SK-N-SH (cell line): ENCODE results near the gene INPPL1. TPM values are rescaled to one million over a fixed set of nuclear protein-coding genes. Genes with fewer than 3 reads are reported as not detected.

Source experiments
- CTCF ChIA-PET: fragments of 300-600, 350-600 bp; formaldehyde crosslinking; extraction: SDS; loops from one replicate; lab custom pipeline; 2021; lab: Yijun Ruan, JAX
- POLR2A ChIA-PET: fragments of 350-600 bp; sonication (Branson Sonifier 250); formaldehyde crosslinking; extraction: SDS; loops from one replicate; lab custom pipeline; 2020; ENCODE audit warnings: antibody characterized with exemption, inconsistent platforms; lab: Yijun Ruan, JAX
- DNase-seq: peaks from one replicate; pipeline ENCODE4 v3.0.0; 2012
- H2AFZ ChIP-seq: fragments of 200-600 bp; sonication (generic); 2 replicates; pipeline ENCODE4 v1.8.1; 2016; ENCODE audit warnings: antibody characterized with exemption, mild to moderate bottlenecking, low read depth
- H3F3A ChIP-seq: fragments of 200-600 bp; sonication (generic); replicated peaks from 2 replicates; pipeline ENCODE3; 2016; ENCODE audit warnings: antibody characterized with exemption, mild to moderate bottlenecking; ENCODE audit not compliant: insufficient read depth
- H3K27ac ChIP-seq, 2 experiments: fragments of 200-500 bp in 1 of 2; fragments of 200-600 bp in 1 of 2; sonication (Bioruptor generic) in 1 of 2; sonication (generic), shearing (Covaris generic) in 1 of 2; 2 replicates each; pipeline versions ENCODE4 v1.5.1 to v1.6.1; 2014 to 2016; ENCODE audit warnings: low read depth in 2 of 2, inconsistent platforms in 1 of 2, low read length in 1 of 2, mild to moderate bottlenecking in 1 of 2, mixed read lengths in 1 of 2
- H3K27me3 ChIP-seq: fragments of 200-600 bp; sonication (generic), shearing (Covaris generic); 2 replicates; pipeline ENCODE4 v1.6.1; 2016; ENCODE audit warnings: mixed run types; ENCODE audit not compliant: insufficient read depth
- H3K36me3 ChIP-seq, 2 experiments: fragments of 200-500 bp in 1 of 2; fragments of 200-600 bp in 1 of 2; sonication (Bioruptor generic) in 1 of 2; sonication (generic) in 1 of 2; replicated peaks in 1 of 2; 2 replicates each; pipeline versions ENCODE3 to v1.5.1; 2014 to 2016; ENCODE audit warnings: low read length in 1 of 2, mild to moderate bottlenecking in 1 of 2; ENCODE audit not compliant: insufficient read depth in 2 of 2, control insufficient read depth in 1 of 2
- H3K4me1 ChIP-seq, 2 experiments: fragments of 200-500 bp in 1 of 2; fragments of 200-600 bp in 1 of 2; sonication (Bioruptor generic) in 1 of 2; sonication (generic), shearing (Covaris generic) in 1 of 2; 2 replicates each; pipeline versions ENCODE4 v1.5.1 to v1.6.1; 2014 to 2016; ENCODE audit warnings: low read depth in 1 of 2, low read length in 1 of 2, mixed run types in 1 of 2; ENCODE audit not compliant: insufficient read depth in 2 of 2, control insufficient read depth in 1 of 2
- H3K4me2 ChIP-seq: fragments of 200-600 bp; sonication (generic), shearing (Covaris generic); 2 replicates; pipeline ENCODE4 v1.6.1; 2017; ENCODE audit warnings: mixed run types
- H3K4me3 ChIP-seq, 2 experiments: fragments of 200-500 bp in 1 of 2; fragments of 200-600 bp in 1 of 2; sonication (Bioruptor generic) in 1 of 2; sonication (generic), shearing (Covaris generic) in 1 of 2; 2 replicates each; pipeline versions ENCODE4 v1.5.1 to v1.8.1; 2014 to 2016; ENCODE audit warnings: low read depth in 2 of 2, inconsistent platforms in 1 of 2, low read length in 1 of 2, mild to moderate bottlenecking in 1 of 2, mixed read lengths in 1 of 2, moderate library complexity in 1 of 2
- H3K79me2 ChIP-seq: fragments of 200-600 bp; sonication (generic); 2 replicates; pipeline ENCODE4 v1.8.1; 2017; ENCODE audit warnings: mild to moderate bottlenecking; ENCODE audit not compliant: insufficient read depth
- H3K9ac ChIP-seq: fragments of 200-600 bp; sonication (generic); 2 replicates; pipeline ENCODE4 v1.6.1; 2017; ENCODE audit warnings: mixed run types
- H3K9me2 ChIP-seq: fragments of 200-600 bp; sonication (generic); 2 replicates; pipeline ENCODE4 v1.6.1; 2017; ENCODE audit warnings: mixed run types
- H3K9me3 ChIP-seq: fragments of 200-600 bp; sonication (generic); 2 replicates; pipeline ENCODE4 v1.6.1; 2017; ENCODE audit warnings: mixed run types, mild to moderate bottlenecking, moderate library complexity
- H4K20me1 ChIP-seq: fragments of 200-600 bp; sonication (generic); 2 replicates; pipeline ENCODE4 v1.6.1; 2017; ENCODE audit warnings: mild to moderate bottlenecking, mixed run types; ENCODE audit not compliant: insufficient read depth
- CTCF ChIP-seq: fragments of 200-600 bp; sonication (generic); IDR thresholded peaks from 2 replicates; pipeline ENCODE4 v1.6.1; 2017; ENCODE audit warnings: antibody characterized with exemption, mild to moderate bottlenecking, moderate library complexity
- EP300 ChIP-seq, 2 experiments: IDR thresholded peaks; 2 replicates each; pipeline versions ENCODE4 v1.4.0 to v1.6.1; 2012; ENCODE audit warnings: borderline replicate concordance in 1 of 2, low read depth in 1 of 2, low read length in 1 of 2
- EZH2phosphoT487 ChIP-seq: fragments of 200-600 bp; sonication (generic); IDR thresholded peaks from 2 replicates; pipeline ENCODE4 v1.6.1; 2017; ENCODE audit warnings: low read depth, mixed run types, mild to moderate bottlenecking, antibody characterized with exemption, moderate library complexity, borderline replicate concordance
- GABPA ChIP-seq: IDR thresholded peaks from 2 replicates; pipeline ENCODE4 v1.4.0; 2012; ENCODE audit warnings: low read depth, mild to moderate bottlenecking
- IRF3 ChIP-seq: fragments of 150-350 bp; IDR thresholded peaks from 2 replicates; pipeline ENCODE4 v1.6.1; 2016; ENCODE audit warnings: mild to moderate bottlenecking, low read depth, low read length
- MAX ChIP-seq: IDR thresholded peaks from 2 replicates; pipeline ENCODE4 v1.4.0; 2012; ENCODE audit warnings: low read depth
- NFIC ChIP-seq: IDR thresholded peaks from 2 replicates; pipeline ENCODE4 v1.4.0; 2012; ENCODE audit warnings: borderline replicate concordance
- POLR2AphosphoS5 ChIP-seq: IDR thresholded peaks from 2 replicates; pipeline ENCODE4 v1.6.1; 2012; ENCODE audit warnings: low read depth, low read length
- TAF1 ChIP-seq: IDR thresholded peaks from 2 replicates; pipeline ENCODE4 v1.6.1; 2012; ENCODE audit warnings: low read depth, mild to moderate bottlenecking, low read length, moderate library complexity, borderline replicate concordance
- TCF12 ChIP-seq: IDR thresholded peaks from 2 replicates; pipeline ENCODE4 v1.4.0; 2012
- TEAD4 ChIP-seq: IDR thresholded peaks from 2 replicates; pipeline ENCODE4 v1.4.0; 2012; ENCODE audit warnings: mild to moderate bottlenecking, borderline replicate concordance; ENCODE audit not compliant: insufficient read depth
- YY1 ChIP-seq: IDR thresholded peaks from 2 replicates; pipeline ENCODE4 v1.4.0; 2012; ENCODE audit warnings: low read depth, mild to moderate bottlenecking
- WGBS: methylation state at CpG from one replicate; pipeline ENCODE4 v1.1.6; 2017; ENCODE audit warnings: low lambda C conversion rate; 5-methylcytosine and 5-hydroxymethylcytosine counted together
- polyA plus RNA-seq, 3 experiments: library from polyadenylated mRNA; depleted of rRNA; stranded (reverse); fragments of >200 nt; gene quantifications; 2 replicates each; pipeline ENCODE4 v1.2.3, GENCODE V29; 2012
- TF ChIP-seq, protein P1 (sequence below): IDR thresholded peaks from 2 replicates; pipeline ENCODE4; 2012

Gene INPPL1
- polyA plus RNA-seq, 1 of the 3 experiments (the other 2 are of a cell fraction) = 123 TPM

- ChIA-PET CTCF (interaction anchor here (0.9 kb wide), 1 partner anchor 46 kb away, joined by 3 read pairs; no protein-coding TSS in a partner anchor), POLR2A (no interaction called here)
- Histone ChIP-seq H3K9me2 (no peaks in the 10 kb centered on the region), H3K4me1 (peaks cover 0 to 9% of the 10 kb centered on the region in 2 experiments; a peak in 1 of 4 replicates), H2AFZ (no peak overlapping the region), H3K9me3 (peaks cover 3% of the 10 kb centered on the region; the same call in 1 of the 2 replicates), H4K20me1 (no peaks in the 10 kb centered on the region), H3F3A (peaks cover 11% of the 10 kb centered on the region), H3K36me3 (no peaks in the 10 kb centered on the region), H3K27ac (no peak overlapping the region), H3K4me2 (no peak overlapping the region), H3K27me3 (no peaks in the 10 kb centered on the region), H3K79me2 (no peaks in the 10 kb centered on the region), H3K9ac (no peak overlapping the region), H3K4me3 (no peak overlapping the region)
- DNase-seq = no peak
- TF ChIP-seq MAX = no peak
- TF ChIP-seq, protein P1, sequence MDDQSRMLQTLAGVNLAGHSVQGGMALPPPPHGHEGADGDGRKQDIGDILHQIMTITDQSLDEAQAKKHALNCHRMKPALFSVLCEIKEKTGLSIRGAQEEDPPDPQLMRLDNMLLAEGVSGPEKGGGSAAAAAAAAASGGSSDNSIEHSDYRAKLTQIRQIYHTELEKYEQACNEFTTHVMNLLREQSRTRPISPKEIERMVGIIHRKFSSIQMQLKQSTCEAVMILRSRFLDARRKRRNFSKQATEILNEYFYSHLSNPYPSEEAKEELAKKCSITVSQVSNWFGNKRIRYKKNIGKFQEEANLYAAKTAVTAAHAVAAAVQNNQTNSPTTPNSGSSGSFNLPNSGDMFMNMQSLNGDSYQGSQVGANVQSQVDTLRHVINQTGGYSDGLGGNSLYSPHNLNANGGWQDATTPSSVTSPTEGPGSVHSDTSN = no peak
- TF ChIP-seq GABPA = no peak
- WGBS = 42% methylated on average over 2 of the region's 2 CpGs
These were observed 59.4 kb downstream of the INPPL1 start for GRCh38 chr11:72283947-72284346.

- Histone ChIP-seq H3K9ac (no peak overlapping the region), H3K4me1 (peaks cover 0 to 4% of the 10 kb centered on the region in 2 experiments; a peak in 1 of 4 replicates), H3K27me3 (no peaks in the 10 kb centered on the region), H3F3A (peaks cover 3% of the 10 kb centered on the region), H3K4me2 (no peak overlapping the region), H3K36me3 (no peaks in the 10 kb centered on the region), H4K20me1 (no peaks in the 10 kb centered on the region), H3K79me2 (no peaks in the 10 kb centered on the region), H3K9me2 (no peaks in the 10 kb centered on the region), H3K9me3 (no peaks in the 10 kb centered on the region), H3K4me3 (no peak overlapping the region), H3K27ac (no peak overlapping the region), H2AFZ (no peak overlapping the region)
- 92% methylated on average over 2 of the region's 2 CpGs for WGBS
- POLR2A ChIA-PET = interaction anchor here (1.9 kb wide), 1 partner anchor 43 kb away, joined by 7 read pairs; the partner anchor contains the start of gene PHOX2A
- TF ChIP-seq TCF12 (no peak), CTCF (no peak), IRF3 (no peak), POLR2AphosphoS5 (no peak), TAF1 (no peak), NFIC (no peak), TEAD4 (no peak), YY1 (no peak), EZH2phosphoT487 (no peak), EP300 (IDR thresholded peaks at IDR 0.05; ENCODE audit: borderline replicate concordance in 1 of 2, low read depth in 1 of 2, low read length in 1 of 2) (no peak)
- CTCF ChIA-PET = interaction anchor here (1.0 to 1.3 kb wide), 3 partner anchors 10 to 147 kb away, joined by 3 to 5 read pairs (median 4); no protein-coding TSS in a partner anchor
- DNase-seq = no peak
These were observed 62.7 kb downstream of the INPPL1 start for GRCh38 chr11:72287293-72287692.

Other genes starting within 250 kb of the INPPL1 start
- 5.0 and 6.8 TPM in 2 replicates for gene IL18BP, start 225.9 kb upstream of the INPPL1 start, polyA plus RNA-seq (2012; rRNA removed)
- 111 TPM in 2 replicates for gene NUMA1, start 144.2 kb upstream of the INPPL1 start, polyA plus RNA-seq (2012; rRNA removed)
- gene LRRC51, start 143.9 kb upstream of the INPPL1 start, polyA plus RNA-seq (2012; rRNA removed) = 7.3 and 8.0 TPM in 2 replicates
- 128 and 129 TPM in 2 replicates for gene LAMTOR1, start 121.5 kb upstream of the INPPL1 start, polyA plus RNA-seq (2012; rRNA removed)
- not detected in 2 replicates for gene TOMT, start 118.8 kb upstream of the INPPL1 start, polyA plus RNA-seq (2012; rRNA removed)
- 85.6 and 92.3 TPM in 2 replicates for gene ANAPC15, start 112.1 kb upstream of the INPPL1 start, polyA plus RNA-seq (2012; rRNA removed)
- not detected in 2 replicates for gene FOLR3, start 89.0 kb upstream of the INPPL1 start, polyA plus RNA-seq (2012; rRNA removed)
- gene FOLR1, start 32.6 kb upstream of the INPPL1 start, polyA plus RNA-seq (2012; rRNA removed) = 0.26 TPM in 1 of 2 replicates, not detected in the other
- not detected in 2 replicates for gene FOLR2, start 8.0 kb upstream of the INPPL1 start, polyA plus RNA-seq (2012; rRNA removed)
- 65.0 and 75.6 TPM in 2 replicates for gene PHOX2A, start 19.4 kb downstream of the INPPL1 start, polyA plus RNA-seq (2012; rRNA removed)
- 29.0 and 33.7 TPM in 2 replicates for gene CLPB, start 209.8 kb downstream of the INPPL1 start, polyA plus RNA-seq (2012; rRNA removed)